PC-9 (cell line): ENCODE measurements around the gene PALLD. TPM values are rescaled to one million over a fixed set of nuclear protein-coding genes. Genes with fewer than 3 reads are reported as not detected.

Source experiments
- BruUV-seq: library from RNA; stranded (reverse); fragments of 400-500 nt; replicated peaks from 2 replicates; lab custom pipeline; 2021; lab: Mats Ljungman, UMichigan
- CTCF ChIA-PET: fragments of 300-600 bp; sonication (Branson Sonifier 250); formaldehyde crosslinking; loops from one replicate; lab custom pipeline; 2022; ENCODE audit warnings: antibody characterized with exemption; lab: Charles Lee
- POLR2A ChIA-PET: fragments of 300-600 bp; sonication (Branson Sonifier 250); formaldehyde crosslinking; loops from one replicate; lab custom pipeline; 2022; ENCODE audit warnings: antibody characterized with exemption; ENCODE audit not compliant: unreplicated experiment; lab: Charles Lee
- DNase-seq, 2 experiments: peaks; one replicate each; pipeline versions ENCODE4 v3.0.0 to v3.0.0-alpha.2; 2015 to 2022; ENCODE audit warnings: mixed read lengths in 1 of 2
- H2AFZ ChIP-seq: fragments of 200-600 bp; sonication (generic); 2 replicates; pipeline ENCODE4 v1.8.1; 2017; ENCODE audit warnings: antibody characterized with exemption
- H3F3A ChIP-seq: fragments of 200-600 bp; sonication (generic); 2 replicates; pipeline ENCODE4 v1.8.1; 2017; ENCODE audit warnings: antibody characterized with exemption, mild to moderate bottlenecking, low read depth; ENCODE audit not compliant: insufficient read depth
- H3K27ac ChIP-seq: fragments of 200-600 bp; sonication (generic); 2 replicates; pipeline ENCODE4 v1.6.1; 2016; ENCODE audit warnings: mixed run types
- H3K27me3 ChIP-seq: fragments of 200-600 bp; sonication (generic); 2 replicates; pipeline ENCODE4 v1.6.1; 2016; ENCODE audit warnings: low read depth, mixed run types; ENCODE audit not compliant: insufficient read depth
- H3K36me3 ChIP-seq: fragments of 200-600 bp; sonication (generic); 2 replicates; pipeline ENCODE4 v1.6.1; 2016; ENCODE audit warnings: low read depth, mixed run types
- H3K4me1 ChIP-seq: fragments of 200-600 bp; sonication (generic); replicated peaks from 2 replicates; pipeline ENCODE4 v1.6.1; 2016; ENCODE audit warnings: mixed run types; ENCODE audit not compliant: insufficient read depth
- H3K4me2 ChIP-seq: fragments of 200-600 bp; sonication (generic); 2 replicates; pipeline ENCODE4 v1.6.1; 2017; ENCODE audit warnings: mixed run types
- H3K4me3 ChIP-seq: fragments of 200-600 bp; sonication (generic); 2 replicates; pipeline ENCODE4 v1.6.1; 2016; ENCODE audit warnings: mixed run types
- H3K79me2 ChIP-seq: fragments of 200-600 bp; sonication (generic); 2 replicates; pipeline ENCODE4 v1.6.1; 2017; ENCODE audit warnings: low read depth, mixed run types
- H3K9me2 ChIP-seq: fragments of 200-600 bp; sonication (generic); 2 replicates; pipeline ENCODE4 v1.8.1; 2017; ENCODE audit warnings: mild to moderate bottlenecking; ENCODE audit not compliant: insufficient read depth
- H3K9me3 ChIP-seq: fragments of 200-600 bp; sonication (generic); 2 replicates; pipeline ENCODE4 v1.8.1; 2016; ENCODE audit warnings: low read depth; ENCODE audit not compliant: insufficient read depth
- H4K20me1 ChIP-seq: fragments of 200-600 bp; sonication (generic); 2 replicates; pipeline ENCODE4 v1.8.1; 2017; ENCODE audit not compliant: insufficient read depth
- CTCF ChIP-seq: fragments of 200-600 bp; sonication (generic); conservative IDR thresholded peaks from 2 replicates; pipeline ENCODE4 v1.6.1; 2017; ENCODE audit warnings: mixed run types, antibody characterized with exemption, mild to moderate bottlenecking, moderate library complexity
- EZH2 ChIP-seq: fragments of 200-600 bp; sonication (generic); IDR thresholded peaks from 2 replicates; pipeline ENCODE4 v1.8.0; 2017; ENCODE audit warnings: antibody characterized with exemption, low read depth
- intact Hi-C: fragments of 100-400 bp; cut with micrococcal nuclease; formaldehyde crosslinking; loops from one replicate; pipeline ENCODE4 v1.10.0; 2022; ENCODE audit not compliant: unreplicated experiment
- total RNA-seq: library from RNA; stranded (reverse); gene quantifications from 2 replicates; pipeline ENCODE4 v1.2.3, GENCODE V29; 2021

Gene PALLD
- total RNA-seq, 1 experiment from 2014 or later: 156 TPM

DNA sequence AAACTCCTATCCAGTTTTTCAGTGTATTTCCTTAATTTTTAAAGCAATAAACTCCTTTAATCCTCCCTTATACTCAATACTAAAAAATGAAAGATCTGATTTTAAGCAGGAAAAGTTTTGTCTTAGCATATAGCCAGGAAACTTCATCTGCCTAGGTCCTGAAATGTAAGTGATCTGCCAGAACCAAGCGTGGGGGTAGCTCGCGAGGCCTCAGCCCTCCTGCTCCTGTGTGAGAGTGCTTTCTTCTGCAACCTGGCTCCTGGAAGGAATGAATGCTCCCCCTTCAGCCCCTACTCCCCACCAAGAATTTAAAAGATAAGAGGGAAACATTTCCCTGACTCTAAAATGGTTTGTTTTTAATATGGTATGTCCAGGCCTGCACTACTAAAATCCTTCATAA is 353.1 kb downstream of the PALLD start:
- H3K79me2 ChIP-seq: no peaks in the 10 kb centered on the region
- no peaks in the 10 kb centered on the region for H3K36me3 ChIP-seq
- H3K27me3 ChIP-seq: no peaks in the 10 kb centered on the region
- no peak overlapping the region for H3K4me3 ChIP-seq
- POLR2A ChIA-PET: interaction anchor here (0.5 to 0.6 kb wide), 2 partner anchors 17 to 151 kb away, joined by 4 to 7 read pairs; no protein-coding TSS in a partner anchor
- no peaks in the 10 kb centered on the region for H3F3A ChIP-seq
- DNase-seq: no peak
- intact Hi-C loops: no loop called here
- H3K27ac ChIP-seq: no peak overlapping the region
- TF ChIP-seq CTCF (no peak), EZH2 (no peak)
- CTCF ChIA-PET: no interaction called here
- no peak overlapping the region for H3K4me2 ChIP-seq
- no peaks in the 10 kb centered on the region for H3K4me1 ChIP-seq
- no peaks in the 10 kb centered on the region for H3K9me3 ChIP-seq
- H2AFZ ChIP-seq: no peak overlapping the region
- BruUV-seq: no TSS peak
- no peaks in the 10 kb centered on the region for H3K9me2 ChIP-seq
- H4K20me1 ChIP-seq: no peaks in the 10 kb centered on the region

GRCh38 chr4:168852387-168852786 is 355.5 kb downstream of the PALLD start:
- no peaks in the 10 kb centered on the region for H3F3A ChIP-seq
- no peaks in the 10 kb centered on the region for H3K36me3 ChIP-seq
- ChIA-PET CTCF (no interaction called here), POLR2A (interaction anchor here (0.6 kb wide), 2 partner anchors 23 to 116 kb away, joined by 3 to 6 read pairs; no protein-coding TSS in a partner anchor)
- no peak overlapping the region for H3K4me2 ChIP-seq
- no TSS peak for BruUV-seq
- DNase-seq: no peak
- no peaks in the 10 kb centered on the region for H3K9me3 ChIP-seq
- H3K4me1 ChIP-seq: no peaks in the 10 kb centered on the region
- H2AFZ ChIP-seq: no peak overlapping the region
- H3K27me3 ChIP-seq: no peaks in the 10 kb centered on the region
- TF ChIP-seq EZH2 (no peak), CTCF (no peak)
- intact Hi-C loops: no loop called here
- no peaks in the 10 kb centered on the region for H4K20me1 ChIP-seq
- no peak overlapping the region for H3K4me3 ChIP-seq
- H3K9me2 ChIP-seq: no peaks in the 10 kb centered on the region
- H3K27ac ChIP-seq: no peak overlapping the region
- no peaks in the 10 kb centered on the region for H3K79me2 ChIP-seq

DNA sequence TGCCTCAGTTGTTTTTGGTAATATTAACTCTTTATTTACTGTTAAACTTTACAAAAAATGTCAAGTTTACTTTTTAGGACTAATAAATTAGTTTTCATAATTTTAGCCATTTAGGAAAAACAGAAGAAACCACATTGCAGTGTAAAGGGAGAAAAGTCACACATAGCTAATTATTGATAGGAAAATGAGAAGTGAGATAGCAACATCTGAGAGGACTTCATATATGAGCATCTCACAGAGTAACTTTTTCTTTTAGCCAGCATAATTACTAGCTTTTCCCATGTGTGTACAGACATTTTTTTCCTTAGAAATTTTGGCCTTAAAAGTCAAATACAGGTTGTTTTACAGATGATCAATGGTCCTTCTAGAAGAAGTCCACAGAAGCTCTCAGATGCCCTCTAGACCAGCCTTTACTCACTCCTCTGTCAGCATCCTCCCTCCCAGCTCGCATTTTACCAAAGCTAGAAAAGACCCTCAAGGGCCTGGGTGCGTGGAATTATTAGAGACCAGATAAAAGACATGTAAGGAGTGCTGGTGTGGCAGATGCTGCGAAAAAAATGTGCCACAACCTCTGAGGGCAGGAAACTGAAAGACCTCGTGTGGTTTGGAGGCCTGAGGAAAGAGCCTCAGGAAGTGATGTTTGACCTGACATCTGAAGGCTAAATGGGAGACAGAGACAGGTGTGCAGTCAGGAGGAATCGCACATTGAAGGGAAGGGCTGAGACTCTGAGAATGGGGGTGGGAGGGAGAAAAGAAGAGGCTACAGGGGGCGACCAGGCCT is 356.3 kb downstream of the PALLD start:
- BruUV-seq: no TSS peak
- intact Hi-C loops: no loop called here
- Histone ChIP-seq H3K27me3 (no peaks in the 10 kb centered on the region), H3K4me2 (no peak overlapping the region), H3K27ac (no peak overlapping the region), H3K9me3 (no peaks in the 10 kb centered on the region), H3K36me3 (no peaks in the 10 kb centered on the region), H3K4me1 (no peaks in the 10 kb centered on the region), H2AFZ (no peak overlapping the region), H3F3A (no peaks in the 10 kb centered on the region), H3K9me2 (no peaks in the 10 kb centered on the region), H3K4me3 (no peak overlapping the region), H3K79me2 (no peaks in the 10 kb centered on the region), H4K20me1 (no peaks in the 10 kb centered on the region)
- ChIA-PET POLR2A (no interaction called here), CTCF (no interaction called here)
- DNase-seq: no peak
- TF ChIP-seq CTCF (no peak), EZH2 (no peak)
